Lung (tissue), 12 donors: ENCODE results near the gene COL6A1. TPM values are rescaled to one million over a fixed set of nuclear protein-coding genes. Genes with fewer than 3 reads are reported as not detected.

Source experiments
- ATAC-seq: fragments of 200-7000 bp; cut with Tn5 transposase; one replicate; pipeline ENCODE4 v1.9.1; 2020; ENCODE audit warnings: moderate number of reproducible peaks; ENCODE audit not compliant: insufficient read depth, low FRiP score
- DNase-seq, 3 donors: peaks; one replicate each; pipeline ENCODE4 v3.0.0-alpha.2; 2013 to 2017
- H3K27ac ChIP-seq, 2 donors: one replicate each; pipeline ENCODE4 v1.5.1; 2013; ENCODE audit warnings: mild to moderate bottlenecking in 2 of 2, moderate library complexity in 2 of 2, control low read depth in 1 of 2, inconsistent platforms in 1 of 2, low read depth in 1 of 2, low read length in 1 of 2
- H3K27me3 ChIP-seq, 3 donors: one replicate each; pipeline ENCODE4 v1.5.1; 2013; ENCODE audit warnings: low read length in 2 of 3; ENCODE audit not compliant: control insufficient read depth in 3 of 3, insufficient read depth in 3 of 3
- H3K36me3 ChIP-seq, 4 donors: one replicate each; pipeline ENCODE4 v1.5.1; 2013; ENCODE audit warnings: low read length in 4 of 4, mild to moderate bottlenecking in 1 of 4, moderate library complexity in 1 of 4; ENCODE audit not compliant: control insufficient read depth in 4 of 4, insufficient read depth in 4 of 4
- H3K4me1 ChIP-seq, 5 donors: one replicate each; pipeline ENCODE4 v1.5.1; 2013; ENCODE audit warnings: low read length in 5 of 5, mild to moderate bottlenecking in 2 of 5, moderate library complexity in 1 of 5; ENCODE audit not compliant: control insufficient read depth in 5 of 5, insufficient read depth in 5 of 5
- H3K4me3 ChIP-seq: one replicate; pipeline ENCODE4 v1.5.1; 2013; ENCODE audit warnings: mild to moderate bottlenecking, control low read depth, moderate library complexity
- H3K9ac ChIP-seq, 2 donors: one replicate each; pipeline ENCODE4 v1.5.1; 2013; ENCODE audit warnings: low read length in 2 of 2, control low read depth in 1 of 2; ENCODE audit not compliant: insufficient read depth in 1 of 2
- H3K9me3 ChIP-seq, 4 donors: one replicate each; pipeline ENCODE4 v1.5.1; 2013; ENCODE audit warnings: low read length in 3 of 4, mild to moderate bottlenecking in 1 of 4, moderate library complexity in 1 of 4; ENCODE audit not compliant: control insufficient read depth in 4 of 4, insufficient read depth in 3 of 4
- WGBS, 2 donors: extraction: QIAGEN DNeasy Blood & Tissue Kit; methylation state at CpG; one replicate each; pipeline ENCODE4 v1.1.7; 2013; 5-methylcytosine and 5-hydroxymethylcytosine counted together
- polyA plus RNA-seq, 2 donors: library from polyadenylated mRNA; stranded (reverse); fragments of 200-250 nt; gene quantifications; one replicate each; pipeline ENCODE4 v1.2.1, GENCODE V29; 2013
- total RNA-seq, 2 donors: library from RNA; depleted of rRNA in 1 of 2; stranded (reverse); fragments of >200 nt in 1 of 2; gene quantifications; one replicate each; pipeline ENCODE4 v1.2.1, GENCODE V29; 2014 to 2021
- TF ChIP-seq, protein P1 (sequence below): IDR thresholded peaks from 2 replicates; pipeline ENCODE4 v1.5.1; 2012; ENCODE audit warnings: mild to moderate bottlenecking; ENCODE audit errors: control extremely low read depth, extremely low read depth
- donor health status: control.
- donor health status: control.
- donor health status: Bipolar disorder and iron deficiency.
- donor health status: healthy.
- donor health status: DM: yes; HTN: yes; CAD: no.

The COL6A1 gene
- total and polyA plus RNA-seq, 4 donors, result 107 to 399 (median 172) TPM

DNA sequence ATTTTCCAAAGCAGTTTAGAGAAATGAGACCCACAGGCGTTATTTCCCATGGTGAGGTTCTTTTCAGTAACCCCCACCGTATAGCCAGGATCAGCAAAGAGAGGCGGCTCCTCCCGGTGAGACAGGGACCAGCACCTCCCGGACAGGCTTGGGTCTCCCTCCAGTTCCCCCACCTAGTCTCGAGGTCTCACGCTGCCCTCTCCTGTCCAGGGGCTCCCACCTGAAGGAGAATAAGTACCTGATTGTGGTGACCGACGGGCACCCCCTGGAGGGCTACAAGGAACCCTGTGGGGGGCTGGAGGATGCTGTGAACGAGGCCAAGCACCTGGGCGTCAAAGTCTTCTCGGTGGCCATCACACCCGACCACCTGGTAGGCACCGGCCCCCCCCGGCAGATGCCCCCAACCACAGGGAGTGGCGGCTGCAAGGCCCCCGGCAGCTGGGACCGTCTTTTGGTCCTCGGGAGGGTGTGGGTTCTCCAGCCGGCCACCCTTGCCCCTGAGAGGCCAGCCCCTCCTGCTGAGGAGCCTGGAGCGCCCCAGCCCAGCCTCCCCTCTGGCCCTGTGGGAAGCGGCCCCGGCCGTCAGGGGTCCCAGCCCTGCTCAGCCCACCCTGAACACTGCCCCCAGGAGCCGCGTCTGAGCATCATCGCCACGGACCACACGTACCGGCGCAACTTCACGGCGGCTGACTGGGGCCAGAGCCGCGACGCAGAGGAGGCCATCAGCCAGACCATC, 4.9 kb downstream of the COL6A1 start:
- peaks cover 0 to 29% (median 19%) of the 10 kb centered on the region in 4 donors for H3K36me3 ChIP-seq
- H3K4me3 ChIP-seq, result no peak overlapping the region
- no peak overlapping the region for H3K9ac ChIP-seq
- H3K9me3 ChIP-seq, result no peaks in the 10 kb centered on the region
- TF ChIP-seq, protein P1, sequence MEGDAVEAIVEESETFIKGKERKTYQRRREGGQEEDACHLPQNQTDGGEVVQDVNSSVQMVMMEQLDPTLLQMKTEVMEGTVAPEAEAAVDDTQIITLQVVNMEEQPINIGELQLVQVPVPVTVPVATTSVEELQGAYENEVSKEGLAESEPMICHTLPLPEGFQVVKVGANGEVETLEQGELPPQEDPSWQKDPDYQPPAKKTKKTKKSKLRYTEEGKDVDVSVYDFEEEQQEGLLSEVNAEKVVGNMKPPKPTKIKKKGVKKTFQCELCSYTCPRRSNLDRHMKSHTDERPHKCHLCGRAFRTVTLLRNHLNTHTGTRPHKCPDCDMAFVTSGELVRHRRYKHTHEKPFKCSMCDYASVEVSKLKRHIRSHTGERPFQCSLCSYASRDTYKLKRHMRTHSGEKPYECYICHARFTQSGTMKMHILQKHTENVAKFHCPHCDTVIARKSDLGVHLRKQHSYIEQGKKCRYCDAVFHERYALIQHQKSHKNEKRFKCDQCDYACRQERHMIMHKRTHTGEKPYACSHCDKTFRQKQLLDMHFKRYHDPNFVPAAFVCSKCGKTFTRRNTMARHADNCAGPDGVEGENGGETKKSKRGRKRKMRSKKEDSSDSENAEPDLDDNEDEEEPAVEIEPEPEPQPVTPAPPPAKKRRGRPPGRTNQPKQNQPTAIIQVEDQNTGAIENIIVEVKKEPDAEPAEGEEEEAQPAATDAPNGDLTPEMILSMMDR, result no peak
- H3K27ac ChIP-seq, result no peak overlapping the region
- DNase-seq (no peak), ATAC-seq (no peak)
- 89 to 96% methylated on average over 32 to 36 of the region's 36 CpGs for WGBS, 2 donors
- no peaks in the 10 kb centered on the region for H3K27me3 ChIP-seq
- peaks cover 0 to 7% (median 2%) of the 10 kb centered on the region in 5 donors for H3K4me1 ChIP-seq

DNA sequence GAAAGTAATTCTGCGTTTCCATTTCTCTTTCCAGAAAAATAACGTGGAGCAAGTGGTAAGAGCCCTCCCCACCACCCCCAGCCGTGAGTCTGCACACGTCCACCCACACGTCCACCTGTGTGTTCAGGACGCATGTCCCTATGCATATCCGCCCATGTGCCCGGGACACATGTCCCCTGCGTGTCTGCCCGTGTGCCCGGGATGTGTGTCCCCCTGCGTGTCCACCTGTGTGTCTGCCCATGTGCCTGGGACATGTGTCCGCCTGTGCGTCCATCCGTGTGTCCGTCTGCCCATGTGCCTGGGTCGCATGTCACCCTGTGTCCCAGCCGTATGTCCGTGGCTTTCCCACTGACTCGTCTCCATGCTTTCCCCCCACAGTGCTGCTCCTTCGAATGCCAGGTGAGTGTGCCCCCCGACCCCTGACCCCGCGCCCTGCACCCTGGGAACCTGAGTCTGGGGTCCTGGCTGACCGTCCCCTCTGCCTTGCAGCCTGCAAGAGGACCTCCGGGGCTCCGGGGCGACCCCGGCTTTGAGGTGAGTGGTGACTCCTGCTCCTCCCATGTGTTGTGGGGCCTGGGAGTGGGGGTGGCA, 5.6 kb downstream of the COL6A1 start:
- Histone ChIP-seq H3K9me3 (no peaks in the 10 kb centered on the region), H3K9ac (no peak overlapping the region), H3K27ac (no peak overlapping the region), H3K4me3 (no peak overlapping the region), H3K36me3 (peaks cover 0 to 35% (median 19%) of the 10 kb centered on the region in 4 donors), H3K27me3 (no peaks in the 10 kb centered on the region), H3K4me1 (peaks cover 0 to 7% (median 2%) of the 10 kb centered on the region in 5 donors)
- no peak for ATAC-seq
- WGBS, 2 donors, result 95 to 98% methylated on average over 29 of the region's 29 CpGs
- no peak for DNase-seq
- TF ChIP-seq, protein P1, result no peak

DNA sequence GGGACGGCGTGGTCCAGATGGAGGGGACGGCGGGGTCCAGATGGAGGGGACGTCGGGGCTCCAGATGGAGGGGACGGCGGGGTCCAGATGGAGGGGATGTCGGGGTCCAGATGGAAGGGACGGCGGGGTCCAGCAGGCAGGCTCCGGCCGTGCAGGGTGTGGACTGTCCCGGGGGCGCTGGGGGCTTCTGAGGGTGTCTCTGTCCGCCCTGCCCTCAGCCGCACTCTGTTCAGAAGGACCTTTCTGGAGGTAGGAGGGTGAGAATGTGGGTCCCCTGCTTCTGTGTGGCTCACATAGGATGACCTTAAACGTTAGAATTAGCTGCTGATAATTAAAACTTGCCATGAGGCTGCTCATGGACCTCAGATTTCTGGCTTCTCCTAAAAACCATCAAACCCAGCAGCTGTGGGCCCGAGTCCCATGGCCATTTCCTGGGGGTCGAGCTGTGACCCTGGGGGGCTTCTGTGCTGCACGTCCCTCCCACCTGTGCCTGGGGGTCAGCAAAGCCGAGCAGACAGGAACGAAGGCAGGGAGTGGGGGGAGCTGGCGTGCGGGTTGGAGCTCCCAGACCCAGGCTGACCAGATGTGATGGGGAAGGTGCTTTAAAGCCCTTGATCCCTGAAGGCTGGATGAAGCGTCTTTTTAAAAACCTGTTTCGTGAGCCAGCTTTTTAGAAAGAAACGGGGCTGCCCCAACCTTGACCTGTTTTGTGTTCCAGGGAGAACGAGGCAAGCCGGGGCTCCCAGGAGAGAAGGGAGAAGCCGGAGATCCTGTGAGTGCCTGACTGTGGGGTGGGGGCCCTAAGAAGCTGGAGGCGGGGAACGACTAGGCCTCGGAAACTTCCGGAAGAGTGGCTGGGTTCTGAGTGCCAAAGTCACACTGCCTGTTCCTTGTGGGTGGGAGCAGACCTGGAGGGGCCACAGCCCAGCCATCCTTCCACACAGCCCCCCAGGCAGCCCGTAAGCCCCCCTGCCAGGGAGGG, 7.1 kb downstream of the COL6A1 start:
- Histone ChIP-seq H3K4me1 (peaks cover 0 to 6% (median 0%) of the 10 kb centered on the region in 5 donors), H3K9me3 (no peaks in the 10 kb centered on the region), H3K9ac (no peak overlapping the region), H3K27me3 (no peaks in the 10 kb centered on the region), H3K36me3 (peaks cover 0 to 44% (median 20%) of the 10 kb centered on the region in 4 donors), H3K27ac (no peak overlapping the region), H3K4me3 (no peak overlapping the region)
- TF ChIP-seq, protein P1, result no peak
- ATAC-seq (no peak), DNase-seq (no peak)
- WGBS, 2 donors, result 81 to 87% methylated on average over 32 to 36 of the region's 36 CpGs
